IMR-90 (cell line): ENCODE measurements around the gene LTBP1. TPM values are rescaled to one million over a fixed set of nuclear protein-coding genes. Genes with fewer than 3 reads are reported as not detected.
A peak's percentile ranks its signal among the peaks of the same experiment; 100 is the strongest.

Experiments used
- ATAC-seq: fragments of 200-7000 bp; cut with Tn5 transposase; 2 replicates; pipeline ENCODE4 v1.9.1; 2020; ENCODE audit warnings: low read depth, mild to moderate bottlenecking, moderate library complexity
- BruUV-seq: library from RNA; stranded (reverse); fragments of 400-500 nt; replicated peaks from 2 replicates; lab custom pipeline; 2021; lab: Mats Ljungman, UMichigan
- CTCF ChIA-PET: fragments of 300-600 bp; formaldehyde crosslinking; extraction: SDS; loops from one replicate; lab custom pipeline; 2021; ENCODE audit warnings: antibody characterized with exemption; lab: Yijun Ruan, JAX
- POLR2A ChIA-PET: fragments of 300-600 bp; sonication (Branson Sonifier 250); formaldehyde crosslinking; loops from one replicate; lab custom pipeline; 2022; ENCODE audit warnings: antibody characterized with exemption; ENCODE audit not compliant: unreplicated experiment; lab: Charles Lee
- DNase-seq: peaks from one replicate; pipeline ENCODE4 v3.0.0; 2013
- H2AFZ ChIP-seq: replicated peaks from 2 replicates; pipeline ENCODE3; 2013; ENCODE audit warnings: low read length, mild to moderate bottlenecking; ENCODE audit not compliant: poor library complexity
- H2AK5ac ChIP-seq: 2 replicates; pipeline ENCODE4 v1.6.1; 2013; ENCODE audit warnings: low read depth, low read length, inconsistent platforms
- H2AK9ac ChIP-seq: replicated peaks from 2 replicates; pipeline ENCODE3; 2013; ENCODE audit warnings: mild to moderate bottlenecking, low read depth, low read length, moderate library complexity; ENCODE audit not compliant: poor library complexity
- H2BK120ac ChIP-seq: 2 replicates; pipeline ENCODE4 v1.6.1; 2013; ENCODE audit warnings: low read depth, low read length, inconsistent platforms
- H2BK15ac ChIP-seq: 3 replicates; pipeline ENCODE4 v1.6.1; 2013; ENCODE audit warnings: low read depth, low read length, inconsistent platforms
- H2BK20ac ChIP-seq: 2 replicates; pipeline ENCODE4 v1.6.1; 2013; ENCODE audit warnings: low read depth, mild to moderate bottlenecking, inconsistent platforms, low read length, moderate library complexity
- H2BK5ac ChIP-seq: 2 replicates; pipeline ENCODE4 v1.6.1; 2013; ENCODE audit warnings: mild to moderate bottlenecking, low read depth, low read length, inconsistent platforms; ENCODE audit not compliant: poor library complexity, severe bottlenecking
- H3K14ac ChIP-seq: replicated peaks from 2 replicates; pipeline ENCODE4 v1.6.1; 2013; ENCODE audit warnings: low read depth, low read length, inconsistent platforms
- H3K18ac ChIP-seq: 2 replicates; pipeline ENCODE4 v1.6.1; 2013; ENCODE audit warnings: low read depth, low read length, control low read depth
- H3K23ac ChIP-seq: 2 replicates; pipeline ENCODE4 v1.6.1; 2013; ENCODE audit warnings: low read depth, low read length, inconsistent platforms
- H3K27ac ChIP-seq: 2 replicates; pipeline ENCODE4 v1.5.1; 2013; ENCODE audit warnings: mild to moderate bottlenecking, control low read depth, low read length; ENCODE audit not compliant: insufficient read depth
- H3K27me3 ChIP-seq: 2 replicates; pipeline ENCODE4 v1.6.1; 2013; ENCODE audit warnings: low read length; ENCODE audit not compliant: control insufficient read depth, insufficient read depth
- H3K36me3 ChIP-seq: 2 replicates; pipeline ENCODE4 v1.6.1; 2013; ENCODE audit warnings: low read length, mixed read lengths; ENCODE audit not compliant: control insufficient read depth, insufficient read depth
- H3K4ac ChIP-seq: 2 replicates; pipeline ENCODE4 v1.6.1; 2013; ENCODE audit warnings: low read depth, low read length, inconsistent platforms
- H3K4me1 ChIP-seq: 2 replicates; pipeline ENCODE4 v1.6.1; 2013; ENCODE audit warnings: low read length, mixed read lengths; ENCODE audit not compliant: control insufficient read depth, insufficient read depth
- H3K4me2 ChIP-seq: 2 replicates; pipeline ENCODE4 v1.6.1; 2013; ENCODE audit warnings: low read depth, mild to moderate bottlenecking, control low read depth, low read length, moderate library complexity
- H3K4me3 ChIP-seq: 2 replicates; pipeline ENCODE4 v1.5.1; 2013; ENCODE audit warnings: low read depth, mild to moderate bottlenecking, control low read depth, low read length, moderate library complexity; ENCODE audit not compliant: insufficient read depth
- H3K56ac ChIP-seq: 2 replicates; pipeline ENCODE4 v1.6.1; 2013; ENCODE audit warnings: low read length, inconsistent platforms; ENCODE audit not compliant: insufficient read depth; ENCODE audit errors: extremely low read depth
- H3K79me1 ChIP-seq, 2 experiments: 2 replicates each; pipeline ENCODE4 v1.6.1; 2013; ENCODE audit warnings: low read length in 2 of 2, inconsistent platforms in 1 of 2, low read depth in 1 of 2
- H3K9ac ChIP-seq: 2 replicates; pipeline ENCODE4 v1.6.1; 2013; ENCODE audit warnings: low read depth, low read length, control low read depth
- H3K9me1 ChIP-seq: 2 replicates; pipeline ENCODE4 v1.6.1; 2013; ENCODE audit warnings: low read length, inconsistent platforms; ENCODE audit not compliant: insufficient read depth
- H3K9me3 ChIP-seq: 2 replicates; pipeline ENCODE4 v1.6.1; 2013; ENCODE audit warnings: low read length; ENCODE audit not compliant: control insufficient read depth, insufficient read depth
- H4K20me1 ChIP-seq: 2 replicates; pipeline ENCODE4 v1.6.1; 2013; ENCODE audit warnings: low read length, inconsistent platforms; ENCODE audit not compliant: insufficient read depth
- H4K5ac ChIP-seq: 2 replicates; pipeline ENCODE4 v1.6.1; 2013; ENCODE audit warnings: mild to moderate bottlenecking, low read depth, low read length, control low read depth
- H4K8ac ChIP-seq, 2 experiments: 2 replicates each; pipeline ENCODE4 v1.6.1; 2013; ENCODE audit warnings: low read depth in 2 of 2, low read length in 2 of 2, control low read depth in 1 of 2, inconsistent platforms in 1 of 2
- H4K91ac ChIP-seq: 2 replicates; pipeline ENCODE4 v1.6.1; 2013; ENCODE audit warnings: low read depth, low read length, inconsistent platforms; ENCODE audit not compliant: insufficient read depth
- BHLHE40 ChIP-seq: fragments of 150-350 bp; IDR thresholded peaks from 2 replicates; pipeline ENCODE4 v1.6.1; 2016; ENCODE audit warnings: mild to moderate bottlenecking, low read depth, low read length
- FOS ChIP-seq: fragments of 150-350 bp; IDR thresholded peaks from 2 replicates; pipeline ENCODE4 v1.6.1; 2016; ENCODE audit warnings: low read depth, low read length
- NFE2L2 ChIP-seq: fragments of 150-350 bp; IDR thresholded peaks from 2 replicates; pipeline ENCODE4 v1.6.1; 2016; ENCODE audit warnings: low read depth, mild to moderate bottlenecking, low read length
- RAD21 ChIP-seq: IDR thresholded peaks from 2 replicates; pipeline ENCODE4 v1.6.1; 2012; ENCODE audit warnings: low read length, improper control_type of control experiment
- RCOR1 ChIP-seq: IDR thresholded peaks from 2 replicates; pipeline ENCODE4 v1.6.1; 2012; ENCODE audit warnings: mild to moderate bottlenecking, low read length, improper control_type of control experiment; ENCODE audit not compliant: insufficient replicate concordance
- WGBS, 2 experiments: methylation state at CpG; one replicate each; pipeline versions ENCODE4 v1.1.5 to v1.1.7; 2013; ENCODE audit warnings: missing lambda C conversion rate in 2 of 2; ENCODE audit not compliant: insufficient read length in 1 of 2; ENCODE audit errors: extremely low coverage in 2 of 2; 5-methylcytosine and 5-hydroxymethylcytosine counted together
- dilution Hi-C: fragments of 300-500 bp; cut with HindIII; formaldehyde crosslinking; loops from one replicate; pipeline ENCODE4 v1.14.3; 2018; ENCODE audit warnings: low sequenced_read_pairs; ENCODE audit not compliant: unreplicated experiment
- in situ Hi-C: fragments of 300-500 bp; cut with MboI; formaldehyde crosslinking; loops from 3 replicates; pipeline ENCODE4 v1.14.3; 2019; ENCODE audit warnings: low sequenced_read_pairs, inconsistent platforms, mixed read lengths
- intact Hi-C: fragments of 100-400 bp; cut with micrococcal nuclease; formaldehyde crosslinking; loops from 2 replicates; pipeline ENCODE4 v1.10.0; 2022
- polyA plus RNA-seq, 3 experiments: library from polyadenylated mRNA; depleted of rRNA; stranded (reverse); fragments of >200 nt; gene quantifications; 2 replicates each; pipeline ENCODE4 v1.2.3, GENCODE V29; 2012; ENCODE audit warnings: low replicate concordance in 1 of 3
- total RNA-seq: library from RNA; depleted of rRNA; stranded (reverse); fragments of >200 nt; gene quantifications from 2 replicates; pipeline ENCODE4 v1.2.3, GENCODE V29; 2012

The LTBP1 gene
- total and polyA plus RNA-seq, 2 of the 4 experiments (the other 2 are of a cell fraction) = 235 to 326 TPM

- H2AFZ ChIP-seq = peak overlapping the region; percentile 45
- peak overlapping the region in 1 of 2 experiments; percentile 41; a peak in 1 of 4 replicates for H4K8ac ChIP-seq
- H3K18ac ChIP-seq = no peak overlapping the region; the same call in 1 of the 2 replicates
- H3K23ac ChIP-seq = no peak overlapping the region
- no peaks in the 10 kb centered on the region for H4K20me1 ChIP-seq
- intact Hi-C loops (no loop called here), in situ Hi-C loops (no loop called here), dilution Hi-C loops (no loop called here)
- TF ChIP-seq NFE2L2 (peak; percentile 46; the same call in 1 of the 2 replicates), RCOR1 (peak; percentile 23), BHLHE40 (0 out of 2 replicates have a peak, but pooled peaks have one; percentile 6), FOS (0 out of 2 replicates have a peak, but pooled peaks have one; percentile 29), RAD21 (no peak)
- no peak overlapping the region for H2BK15ac ChIP-seq
- no peak overlapping the region for H4K5ac ChIP-seq
- BruUV-seq = no TSS peak
- no peaks in the 10 kb centered on the region for H3K79me1 ChIP-seq
- H3K27ac ChIP-seq = no peak overlapping the region
- H3K36me3 ChIP-seq = no peaks in the 10 kb centered on the region
- no peak overlapping the region for H2AK9ac ChIP-seq
- H4K91ac ChIP-seq = no peak overlapping the region
- CTCF ChIA-PET = interaction anchor here (0.6 to 0.9 kb wide), 2 partner anchors 9 to 24 kb away, joined by 3 to 5 read pairs; no protein-coding TSS in a partner anchor
- H3K14ac ChIP-seq = no peak overlapping the region
- H2BK5ac ChIP-seq = peak overlapping the region; percentile 79
- H3K56ac ChIP-seq = no peak overlapping the region
- no peaks in the 10 kb centered on the region for H3K9me3 ChIP-seq
- H3K4me1 ChIP-seq = peaks cover 5% of the 10 kb centered on the region
- POLR2A ChIA-PET = interaction anchor here (0.6 kb wide), 1 partner anchor 193 kb away, joined by 3 read pairs; no protein-coding TSS in a partner anchor
- no peak overlapping the region for H3K4me3 ChIP-seq
- H3K4me2 ChIP-seq = peak overlapping the region; percentile 0; the same call in 1 of the 2 replicates
- H2BK120ac ChIP-seq = 0 out of 2 replicates have a peak overlapping the region, but pooled peaks have one; percentile 17
- ATAC-seq (peak; percentile 88), DNase-seq (peak; percentile 93)
- H3K27me3 ChIP-seq = no peaks in the 10 kb centered on the region
- peak overlapping the region; percentile 1 for H3K4ac ChIP-seq
- H3K9me1 ChIP-seq = no peaks in the 10 kb centered on the region
- WGBS, 2 experiments = no CpG with 5 or more reads among the region's 3 CpGs
- no peak overlapping the region for H3K9ac ChIP-seq
- H2BK20ac ChIP-seq = no peak overlapping the region
- H2AK5ac ChIP-seq = no peak overlapping the region
These were observed 465.0 kb downstream of the LTBP1 start for GRCh38 chr2:33411765-33412164.
